Vagina (tissue), 2 donors: ENCODE data around the gene CST11.

Experiments
- CTCF ChIP-seq, 3 experiments: fragments of 450-650 bp in 2 of 3; fragments of 200-600 bp in 1 of 3; sonication (generic) in 1 of 3; IDR thresholded peaks; one replicate each; pipeline ENCODE4 v1.5.1; 2017 to 2019; ENCODE audit warnings: antibody characterized with exemption in 3 of 3, mild to moderate bottlenecking in 2 of 3, moderate library complexity in 2 of 3
- POLR2A ChIP-seq, 2 donors: fragments of 450-650 bp; IDR thresholded peaks; one replicate each; pipeline ENCODE4 v1.6.1; 2017; ENCODE audit warnings: antibody characterized with exemption in 2 of 2, mild to moderate bottlenecking in 2 of 2, moderate library complexity in 2 of 2

GRCh38 chr20:23482138-23482537 lies 29.5 kb upstream of the CST11 start:
- no peak for TF ChIP-seq CTCF (IDR thresholded peaks at IDR 0.05)
- no peak for TF ChIP-seq POLR2A (IDR thresholded peaks at IDR 0.05)
